Fibroblast of pulmonary artery (primary cell): ENCODE results near the gene RAB1B.

Experiments
- DNase-seq: peaks from one replicate; pipeline ENCODE4 v3.0.0-alpha.2; 2010; ENCODE audit warnings: low read depth
- H3K4me3 ChIP-seq: replicated peaks from 2 replicates; pipeline ENCODE4 v1.5.1; 2011; ENCODE audit warnings: low read depth, mild to moderate bottlenecking, control low read depth, low read length, moderate library complexity
- TF ChIP-seq, protein P1 (sequence below): IDR thresholded peaks from 2 replicates; pipeline ENCODE4 v1.5.1; 2011; ENCODE audit warnings: mild to moderate bottlenecking, control low read depth, low read length, inconsistent platforms; ENCODE audit errors: missing control alignments

RAB1B gene

DNA sequence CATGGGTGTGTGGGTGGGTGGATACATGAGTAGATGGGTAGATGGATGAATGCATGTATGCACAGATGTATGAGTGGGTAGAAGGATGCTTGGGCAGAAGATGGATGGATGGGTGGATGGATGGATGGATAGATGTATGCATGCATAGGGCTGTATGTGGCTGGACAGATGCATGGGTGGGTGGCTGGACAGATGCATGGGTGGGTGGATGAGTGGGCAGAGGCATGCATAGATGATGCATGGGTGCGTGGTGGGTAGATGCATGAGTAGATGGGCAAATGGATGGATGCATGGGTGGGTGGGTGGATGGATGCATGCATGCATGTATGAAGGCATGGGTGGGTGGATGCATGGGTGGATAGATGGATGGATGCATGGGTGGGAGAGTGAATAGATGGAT, 55.2 kb downstream of the RAB1B start:
- TF ChIP-seq, protein P1, sequence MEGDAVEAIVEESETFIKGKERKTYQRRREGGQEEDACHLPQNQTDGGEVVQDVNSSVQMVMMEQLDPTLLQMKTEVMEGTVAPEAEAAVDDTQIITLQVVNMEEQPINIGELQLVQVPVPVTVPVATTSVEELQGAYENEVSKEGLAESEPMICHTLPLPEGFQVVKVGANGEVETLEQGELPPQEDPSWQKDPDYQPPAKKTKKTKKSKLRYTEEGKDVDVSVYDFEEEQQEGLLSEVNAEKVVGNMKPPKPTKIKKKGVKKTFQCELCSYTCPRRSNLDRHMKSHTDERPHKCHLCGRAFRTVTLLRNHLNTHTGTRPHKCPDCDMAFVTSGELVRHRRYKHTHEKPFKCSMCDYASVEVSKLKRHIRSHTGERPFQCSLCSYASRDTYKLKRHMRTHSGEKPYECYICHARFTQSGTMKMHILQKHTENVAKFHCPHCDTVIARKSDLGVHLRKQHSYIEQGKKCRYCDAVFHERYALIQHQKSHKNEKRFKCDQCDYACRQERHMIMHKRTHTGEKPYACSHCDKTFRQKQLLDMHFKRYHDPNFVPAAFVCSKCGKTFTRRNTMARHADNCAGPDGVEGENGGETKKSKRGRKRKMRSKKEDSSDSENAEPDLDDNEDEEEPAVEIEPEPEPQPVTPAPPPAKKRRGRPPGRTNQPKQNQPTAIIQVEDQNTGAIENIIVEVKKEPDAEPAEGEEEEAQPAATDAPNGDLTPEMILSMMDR, result no peak
- no peak overlapping the region for H3K4me3 ChIP-seq
- no peak for DNase-seq

DNA sequence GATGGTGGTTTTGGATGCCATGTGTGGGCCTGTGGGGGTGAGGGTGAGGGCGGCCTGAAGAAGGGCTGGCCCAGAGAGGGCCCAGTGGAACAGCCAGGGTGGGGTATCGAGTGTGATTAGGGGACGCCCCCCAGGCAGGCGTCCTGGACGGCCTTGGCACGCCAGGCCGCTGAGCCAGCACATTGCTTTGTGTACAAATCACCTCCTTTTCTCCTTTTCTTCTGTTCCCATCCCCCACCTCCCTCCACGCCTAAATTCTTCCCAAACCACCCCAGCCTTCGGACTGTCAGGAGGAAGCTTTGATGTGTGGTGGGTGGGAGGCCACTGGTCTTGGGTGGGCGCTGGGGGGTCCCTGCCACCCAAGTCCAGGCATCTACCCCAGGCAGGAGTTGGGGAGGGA, 56.2 kb downstream of the RAB1B start:
- TF ChIP-seq, protein P1, result no peak
- peak; percentile 45 for DNase-seq
- H3K4me3 ChIP-seq, result no peak overlapping the region

DNA sequence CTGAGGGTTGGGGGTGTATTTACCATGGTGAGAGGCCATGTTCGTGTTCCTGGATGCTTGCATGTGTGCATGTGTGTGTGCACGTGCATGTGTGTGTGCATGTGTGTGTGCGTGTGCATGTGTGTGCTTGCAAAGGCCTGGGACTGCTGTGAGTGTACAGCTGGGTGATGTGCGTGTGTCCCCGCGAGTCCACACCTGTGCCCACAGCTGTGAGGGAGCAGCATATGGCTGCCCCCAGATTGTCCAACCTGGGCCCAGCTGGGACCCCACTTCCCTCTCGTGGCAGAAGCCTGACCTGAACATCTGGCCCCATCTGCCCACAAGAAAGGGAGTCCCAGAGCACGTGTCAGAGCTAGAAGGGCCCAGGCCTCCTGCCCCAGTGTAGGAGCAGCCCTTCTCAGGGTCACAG, 56.8 kb downstream of the RAB1B start:
- no peak overlapping the region for H3K4me3 ChIP-seq

DNA sequence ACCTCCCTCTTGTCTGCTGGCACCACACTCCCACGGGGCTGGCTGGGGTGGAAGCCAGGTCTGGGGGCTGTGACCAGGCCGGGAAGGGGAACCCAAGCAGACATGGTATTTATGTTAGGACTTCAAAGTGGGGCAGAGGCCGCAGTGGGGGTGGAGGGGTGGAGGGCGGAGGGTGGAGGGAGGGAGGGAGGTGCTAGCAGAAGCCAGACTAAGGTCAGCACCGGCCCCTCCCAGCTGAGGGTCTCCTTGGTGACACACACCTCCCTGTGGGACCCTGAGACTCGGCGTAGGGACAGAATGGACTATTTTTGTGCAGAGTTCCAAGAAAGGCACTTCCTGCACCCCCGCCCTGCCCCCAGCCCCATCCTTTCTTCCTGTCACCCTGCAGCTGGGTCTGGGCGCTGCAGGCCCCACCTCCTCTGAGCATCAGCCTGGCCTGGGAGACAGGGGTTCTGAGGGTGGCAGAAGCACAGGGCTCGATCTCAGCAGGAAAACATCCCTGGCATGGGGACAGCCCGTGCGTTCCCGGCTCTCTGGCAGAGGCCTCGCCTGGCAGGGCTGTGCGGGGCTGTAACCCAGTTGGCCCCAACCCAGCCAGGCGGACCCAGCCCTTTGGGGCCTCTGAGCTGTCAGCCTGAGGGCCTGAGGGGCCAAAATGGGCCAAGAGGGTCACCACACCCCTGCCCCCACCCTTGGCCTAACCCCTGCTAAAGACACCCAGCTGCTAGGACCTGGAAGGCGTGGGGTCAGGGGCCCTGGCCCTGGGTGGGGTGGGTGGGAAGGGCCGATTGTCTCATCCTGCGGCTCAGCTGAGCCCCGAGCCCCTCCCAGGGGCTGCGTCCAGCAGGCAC, 58.0 kb downstream of the RAB1B start:
- no peak for DNase-seq
- TF ChIP-seq, protein P1, result no peak
- no peak overlapping the region for H3K4me3 ChIP-seq

More for the DNA sequence above, 56.8 kb downstream of the RAB1B start:
- DNase-seq, result no peak
- TF ChIP-seq, protein P1, result no peak
